HG03025 (cell line): ENCODE measurements around the gene FER1L5.

ENCODE experiments used
- ATAC-seq: cut with Tn5 transposase; IDR thresholded peaks from one replicate; pipeline ENCODE4 v1.9.1; 2021; ENCODE audit warnings: mild to moderate bottlenecking, moderate library complexity; ENCODE audit not compliant: unreplicated experiment, low FRiP score

The FER1L5 gene

GRCh38 chr2:96642564-96643360 is at the start of gene FER1L5:
FER1L5 (plus strand) TSS chr2:96642764; CDS start chr2:96642837, 73 bp downstream.
- ATAC-seq = no peak

GRCh38 chr2:96594282-96594681 is 48.3 kb upstream of the FER1L5 start:
- no peak for ATAC-seq

DNA sequence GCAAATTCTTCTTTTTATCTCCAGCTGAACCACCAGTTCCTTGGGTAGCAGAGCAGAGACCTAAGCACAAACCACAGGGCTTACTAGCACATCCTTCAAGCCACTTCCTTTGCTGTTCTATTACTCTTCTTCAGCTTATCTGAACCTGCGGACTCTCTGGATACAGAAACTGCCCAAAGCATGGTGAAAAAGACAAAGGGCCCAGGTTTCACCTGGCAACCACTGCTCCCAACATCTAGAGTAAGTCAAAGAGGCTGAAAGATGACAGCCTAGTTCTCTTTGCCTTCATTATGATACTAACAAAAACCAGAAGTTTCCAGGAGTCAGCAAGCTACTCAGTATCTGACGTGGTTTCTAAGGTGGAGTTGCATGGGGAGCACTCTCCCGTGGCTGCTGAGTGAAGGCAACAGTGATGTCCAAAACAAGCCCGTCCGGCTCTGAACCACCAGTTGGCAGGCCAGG is 47.8 kb upstream of the FER1L5 start:
- no peak for ATAC-seq

DNA sequence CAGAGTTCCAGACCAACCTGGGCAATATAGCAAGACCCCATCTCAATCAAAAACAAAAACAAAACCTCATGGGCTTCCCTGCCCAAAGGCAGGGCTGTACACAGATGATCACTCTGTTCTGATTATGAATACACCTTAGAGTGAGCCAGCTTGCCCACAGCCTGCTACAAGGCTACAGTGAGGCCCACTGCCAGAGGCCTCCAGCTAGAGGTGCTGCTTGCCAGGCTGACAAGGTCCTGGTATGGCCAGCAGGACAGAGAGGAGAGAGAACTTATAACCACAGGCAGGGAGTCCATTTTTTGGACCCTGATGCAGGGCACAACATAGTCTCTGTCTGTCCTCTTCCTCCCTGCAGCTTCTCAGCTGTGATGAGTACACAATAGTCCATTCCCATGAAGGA is 46.0 kb upstream of the FER1L5 start:
- no peak for ATAC-seq

DNA sequence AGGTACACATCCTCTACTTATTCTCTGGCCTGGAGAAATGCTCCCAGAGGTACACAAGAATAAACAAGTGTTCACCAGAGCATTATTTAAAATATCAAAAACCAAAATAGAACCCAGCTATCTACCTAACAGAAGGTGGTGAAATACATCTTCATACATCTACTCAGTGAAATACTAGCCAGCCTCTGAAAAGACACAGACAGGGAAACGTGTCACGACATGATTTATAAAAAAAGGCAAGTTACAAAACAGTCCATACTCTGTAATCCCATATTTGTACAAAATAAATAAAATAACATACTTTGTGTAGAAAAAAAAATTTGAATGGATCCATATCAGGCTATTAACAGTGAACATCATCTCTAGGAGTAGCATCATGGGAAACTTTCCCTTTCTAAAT is 42.6 kb upstream of the FER1L5 start:
- no peak for ATAC-seq

- no peak for ATAC-seq
These were observed 40.9 kb upstream of the FER1L5 start for GRCh38 chr2:96601382-96602292.

DNA sequence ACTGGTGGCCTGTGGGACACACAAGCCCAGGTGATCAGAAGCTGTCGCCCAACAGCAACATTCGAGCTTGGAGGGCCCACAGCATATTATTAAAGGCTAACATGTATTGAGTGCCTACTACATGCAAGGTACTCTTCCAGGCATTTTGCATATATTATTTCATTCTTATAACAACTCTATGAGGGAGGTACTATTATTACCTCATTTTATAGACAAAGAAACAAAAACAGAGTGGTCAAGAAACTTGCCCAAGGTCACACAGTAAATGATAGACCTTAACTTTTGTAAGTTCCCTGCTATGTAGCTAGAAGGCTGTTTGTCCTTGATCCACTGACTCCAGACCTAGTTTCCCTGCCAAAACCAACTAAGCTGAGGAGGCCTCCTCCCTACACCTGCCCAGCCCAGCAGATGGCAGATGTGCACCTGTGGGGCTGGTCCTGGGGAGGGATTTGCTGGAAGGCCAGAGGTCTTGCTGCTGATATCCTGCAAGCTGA is 40.2 kb upstream of the FER1L5 start:
- no peak for ATAC-seq

GRCh38 chr2:96604104-96604503 is 38.5 kb upstream of the FER1L5 start:
- ATAC-seq = no peak

DNA sequence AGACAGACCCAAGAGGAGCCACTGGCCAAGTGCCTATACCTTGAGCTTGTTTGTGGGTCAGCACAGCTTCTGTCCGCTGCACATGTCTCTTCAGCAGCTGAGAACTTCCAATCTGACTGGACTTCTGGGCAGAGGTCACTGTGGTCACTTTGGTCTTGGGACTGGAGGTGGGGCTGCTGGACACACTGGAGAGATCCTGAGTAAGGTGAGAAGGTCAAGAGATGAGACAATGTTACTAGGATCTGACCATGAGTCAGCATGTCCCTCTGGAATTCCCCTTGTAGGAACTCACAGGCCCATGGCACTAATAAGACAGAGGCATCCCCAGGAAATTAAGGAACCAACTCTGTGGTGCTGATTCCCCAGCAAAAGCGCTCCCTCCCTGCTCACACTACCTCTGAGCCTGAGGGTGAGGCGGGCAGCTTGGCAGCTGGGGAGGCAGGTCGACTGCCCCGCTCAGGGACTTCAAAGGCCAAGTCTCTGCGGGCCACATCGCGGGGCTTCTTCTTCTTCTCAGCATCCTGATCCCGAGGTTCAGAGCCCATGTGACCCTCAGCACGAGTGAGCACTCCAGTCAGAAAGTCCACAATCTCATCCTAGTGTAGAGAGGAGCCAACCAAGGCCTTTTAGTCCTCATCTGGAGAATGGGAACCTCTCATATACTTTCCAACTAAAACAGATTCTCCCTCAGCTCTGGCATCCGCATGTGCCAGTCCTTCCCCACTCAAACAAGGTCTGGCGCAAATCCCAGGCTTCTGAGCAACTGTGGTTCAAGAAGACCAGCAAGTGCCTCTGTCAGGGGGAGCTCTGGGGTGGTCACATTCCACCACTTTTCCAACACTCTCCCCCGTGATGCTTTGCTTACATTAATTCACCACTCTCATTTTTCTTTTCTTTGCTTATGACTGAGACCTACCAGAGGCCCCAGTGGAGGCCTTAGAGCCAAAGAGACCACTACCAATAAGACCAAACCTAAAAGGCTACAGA is 33.8 kb upstream of the FER1L5 start:
- ATAC-seq = no peak

DNA sequence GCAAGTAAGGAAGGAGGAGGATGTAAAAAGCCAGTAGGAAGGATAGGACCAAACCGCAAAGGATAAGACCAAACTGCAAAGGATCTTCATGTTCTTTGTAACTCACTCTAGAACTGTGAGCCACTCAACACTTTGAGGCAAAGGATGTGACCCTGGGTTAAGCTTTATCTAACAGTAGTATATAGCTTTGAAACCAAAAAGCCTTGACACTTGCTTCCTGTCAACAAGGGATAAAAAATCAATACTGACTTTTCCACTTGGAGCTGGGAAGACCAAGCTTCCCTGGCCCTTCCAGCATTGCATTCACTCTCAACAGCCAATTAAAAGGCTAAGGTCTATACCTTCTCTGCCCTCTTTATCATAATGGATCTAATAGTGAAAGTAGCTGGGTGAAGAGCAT is 26.4 kb upstream of the FER1L5 start:
- no peak for ATAC-seq

- no peak for ATAC-seq
These were observed 26.0 kb upstream of the FER1L5 start for GRCh38 chr2:96616535-96616934.

GRCh38 chr2:96617012-96617411 is 25.6 kb upstream of the FER1L5 start:
- no peak for ATAC-seq

- ATAC-seq = no peak
These were observed 23.8 kb upstream of the FER1L5 start for GRCh38 chr2:96618596-96619283.

- ATAC-seq = no peak
These were observed 20.0 kb upstream of the FER1L5 start for GRCh38 chr2:96622544-96622943.

- no peak for ATAC-seq
These were observed 19.4 kb upstream of the FER1L5 start for GRCh38 chr2:96623116-96623515.

- ATAC-seq = no peak
These were observed 16.7 kb upstream of the FER1L5 start for GRCh38 chr2:96625571-96626552.

GRCh38 chr2:96626553-96626942 is 16.0 kb upstream of the FER1L5 start:
- ATAC-seq = no peak

DNA sequence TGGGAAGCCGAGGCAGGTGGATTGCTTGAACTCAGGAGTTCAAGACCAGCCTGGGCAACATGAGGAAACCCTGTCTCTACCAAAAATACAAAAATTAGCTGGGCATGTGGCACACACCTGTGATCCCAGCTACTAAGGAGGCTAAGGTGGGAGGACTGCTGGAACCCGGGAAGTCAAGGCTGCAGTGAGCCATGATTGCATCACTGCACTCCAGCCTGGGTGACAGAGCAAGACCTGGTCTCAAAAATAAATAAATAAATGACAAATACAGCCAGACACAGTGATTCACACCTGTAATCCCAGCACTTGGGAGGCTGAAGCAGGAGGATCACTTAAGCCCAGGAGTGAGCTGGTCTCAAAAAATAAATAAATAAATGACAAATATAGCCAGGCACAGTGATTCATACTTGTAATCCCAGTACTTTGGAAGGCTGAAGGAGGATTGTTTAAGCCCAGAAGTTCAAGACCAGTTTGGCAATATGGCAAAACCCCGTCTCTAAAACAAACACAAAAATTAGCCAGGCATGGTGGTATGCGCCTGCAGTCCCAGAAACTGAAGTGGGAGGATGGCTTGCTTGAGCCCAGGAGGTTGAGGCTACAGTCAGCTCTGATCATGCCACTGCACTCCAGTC is 10.6 kb upstream of the FER1L5 start:
- no peak for ATAC-seq
